Liver (tissue), 9 donors: ENCODE results near the gene SOX10. TPM values are rescaled to one million over a fixed set of nuclear protein-coding genes. Genes with fewer than 3 reads are reported as not detected.
A peak's percentile ranks its signal among the peaks of the same experiment; 100 is the strongest.

ENCODE experiments used
- DNase-seq: peaks from one replicate; pipeline ENCODE4 v3.0.0-alpha.2; 2017; ENCODE audit warnings: low spot score
- H3K27ac ChIP-seq, 2 donors: one replicate each; pipeline ENCODE4 v1.7.0; 2013; ENCODE audit warnings: inconsistent platforms in 2 of 2, low read length in 2 of 2, control low read depth in 1 of 2, low read depth in 1 of 2, mild to moderate bottlenecking in 1 of 2
- H3K27me3 ChIP-seq, 4 donors: one replicate each; pipeline versions ENCODE4 v1.6.1 to v1.7.0; 2013; ENCODE audit warnings: low read length in 3 of 4, inconsistent platforms in 1 of 4, mild to moderate bottlenecking in 1 of 4, moderate library complexity in 1 of 4; ENCODE audit not compliant: control insufficient read depth in 4 of 4, insufficient read depth in 4 of 4
- H3K36me3 ChIP-seq, 4 donors: one replicate each; pipeline versions ENCODE4 v1.6.1 to v1.7.0; 2013; ENCODE audit warnings: low read length in 3 of 4, mild to moderate bottlenecking in 3 of 4, low read depth in 1 of 4, moderate library complexity in 1 of 4; ENCODE audit not compliant: control insufficient read depth in 4 of 4, insufficient read depth in 3 of 4
- H3K4me1 ChIP-seq, 4 donors: one replicate each; pipeline versions ENCODE4 v1.6.1 to v1.7.0; 2013; ENCODE audit warnings: low read length in 3 of 4, mild to moderate bottlenecking in 3 of 4, moderate library complexity in 1 of 4; ENCODE audit not compliant: control insufficient read depth in 4 of 4, insufficient read depth in 4 of 4
- H3K4me3 ChIP-seq, 3 donors: one replicate each; pipeline versions ENCODE4 v1.6.1 to v1.7.0; 2013; ENCODE audit warnings: low read length in 3 of 3, control low read depth in 1 of 3, low read depth in 1 of 3, mild to moderate bottlenecking in 1 of 3
- H3K9ac ChIP-seq, 2 donors: one replicate each; pipeline ENCODE4 v1.7.0; 2013; ENCODE audit warnings: low read length in 2 of 2, mild to moderate bottlenecking in 2 of 2, moderate library complexity in 2 of 2, control low read depth in 1 of 2, low read depth in 1 of 2
- H3K9me3 ChIP-seq, 4 donors: one replicate each; pipeline versions ENCODE4 v1.6.1 to v1.7.0; 2013; ENCODE audit warnings: low read length in 3 of 4; ENCODE audit not compliant: control insufficient read depth in 4 of 4
- ATF3 ChIP-seq: IDR thresholded peaks from 2 replicates; pipeline ENCODE4 v1.6.1; 2016; ENCODE audit warnings: antibody characterized with exemption
- CTCF ChIP-seq: fragments of 150-350 bp; IDR thresholded peaks from 2 replicates; pipeline ENCODE4 v1.5.1; 2017; ENCODE audit warnings: improper control_type of control experiment, low read depth, low read length; ENCODE audit not compliant: missing input control
- EGR1 ChIP-seq, 2 donors: IDR thresholded peaks; 2 replicates each; pipeline ENCODE4 v1.6.1; 2016 to 2018; ENCODE audit warnings: antibody characterized with exemption in 2 of 2, low read depth in 2 of 2
- FOXA1 ChIP-seq: IDR thresholded peaks from 2 replicates; pipeline ENCODE4 v1.6.1; 2016; ENCODE audit warnings: antibody characterized with exemption
- FOXA2 ChIP-seq: IDR thresholded peaks from 2 replicates; pipeline ENCODE4 v1.6.1; 2016; ENCODE audit warnings: antibody characterized with exemption
- GABPA ChIP-seq, 2 donors: IDR thresholded peaks in 1 of 2; conservative IDR thresholded peaks in 1 of 2; 2 replicates each; pipeline ENCODE4 v1.6.1; 2016; ENCODE audit warnings: antibody characterized with exemption in 2 of 2, mild to moderate bottlenecking in 1 of 2, moderate library complexity in 1 of 2
- HNF4A ChIP-seq, 2 donors: conservative IDR thresholded peaks; 2 replicates each; pipeline ENCODE4 v1.6.1; 2016; ENCODE audit warnings: antibody characterized with exemption in 2 of 2, mild to moderate bottlenecking in 2 of 2
- HNF4G ChIP-seq: IDR thresholded peaks from 2 replicates; pipeline ENCODE4 v1.6.1; 2016; ENCODE audit warnings: antibody characterized with exemption
- JUND ChIP-seq, 2 donors: IDR thresholded peaks; 2 replicates each; pipeline ENCODE4 v1.6.1; 2016; ENCODE audit warnings: antibody characterized with exemption in 2 of 2
- MAX ChIP-seq: IDR thresholded peaks from 2 replicates; pipeline ENCODE4 v1.6.1; 2016; ENCODE audit warnings: antibody characterized with exemption
- NR2F2 ChIP-seq: IDR thresholded peaks from 2 replicates; pipeline ENCODE4 v1.6.1; 2016; ENCODE audit warnings: antibody characterized with exemption
- REST ChIP-seq: IDR thresholded peaks from 2 replicates; pipeline ENCODE4 v1.6.1; 2016; ENCODE audit warnings: antibody characterized with exemption, mild to moderate bottlenecking
- RXRA ChIP-seq, 2 donors: IDR thresholded peaks; 2 replicates each; pipeline ENCODE4 v1.6.1; 2017 to 2018; ENCODE audit warnings: antibody characterized with exemption in 2 of 2, mild to moderate bottlenecking in 1 of 2
- SP1 ChIP-seq: IDR thresholded peaks from 2 replicates; pipeline ENCODE4 v1.6.1; 2018; ENCODE audit warnings: antibody characterized with exemption, mild to moderate bottlenecking
- TAF1 ChIP-seq: conservative IDR thresholded peaks from 2 replicates; pipeline ENCODE4 v1.6.1; 2016; ENCODE audit warnings: antibody characterized with exemption, mild to moderate bottlenecking
- YY1 ChIP-seq: IDR thresholded peaks from 2 replicates; pipeline ENCODE4 v1.6.1; 2016; ENCODE audit warnings: antibody characterized with exemption, mild to moderate bottlenecking
- ZBTB33 ChIP-seq: IDR thresholded peaks from 2 replicates; pipeline ENCODE4 v1.6.1; 2016; ENCODE audit warnings: antibody characterized with exemption
- WGBS: extraction: QIAGEN DNeasy Blood & Tissue Kit; methylation state at CpG from one replicate; pipeline ENCODE4 v1.1.7; 2013; 5-methylcytosine and 5-hydroxymethylcytosine counted together
- polyA plus RNA-seq, 2 donors: library from polyadenylated mRNA; stranded (reverse) in 1 of 2; unstranded in 1 of 2; fragments of 200-250 nt in 1 of 2; fragments of >200 nt in 1 of 2; fragmentation: Nextera tagmentation in 1 of 2; extraction: Ambion mirVana in 1 of 2; gene quantifications; one replicate each; pipeline versions ENCODE4 v1.2.1 to v1.2.3, GENCODE V29; 2013 to 2015
- total RNA-seq, 2 donors: library from RNA; depleted of rRNA; stranded (reverse); fragments of >200 nt; gene quantifications; one replicate each; pipeline ENCODE4 v1.2.3, GENCODE V29; 2014
- donor health status: healthy.
- donor health status: healthy.
- donor health status: healthy.
- donor health status: healthy.
- donor health status: healthy.

The SOX10 gene
- total and polyA plus RNA-seq, 4 donors: 0.05 to 0.29 (median 0.07) TPM

GRCh38 chr22:37925330-37925729, 59.0 kb downstream of the SOX10 start:
- no peaks in the 10 kb centered on the region for H3K9me3 ChIP-seq
- DNase-seq: peak; percentile 25
- TF ChIP-seq EGR1 (IDR thresholded peaks at IDR 0.05; ENCODE audit: low read depth in 2 of 2): no peak
- TF ChIP-seq HNF4A (conservative IDR thresholded peaks at IDR 0.05): no peak
- TF ChIP-seq MAX: no peak
- no peak for TF ChIP-seq FOXA2
- TF ChIP-seq SP1: no peak
- TF ChIP-seq GABPA (IDR thresholded peaks at IDR 0.05 in 1 of 2, conservative IDR thresholded peaks at IDR 0.05 in 1 of 2): no peak
- TF ChIP-seq FOXA1: no peak
- TF ChIP-seq YY1: no peak
- no peak overlapping the region for H3K4me3 ChIP-seq
- no peaks in the 10 kb centered on the region for H3K27me3 ChIP-seq
- peaks cover 5 to 32% (median 14%) of the 10 kb centered on the region in 4 donors for H3K36me3 ChIP-seq
- H3K27ac ChIP-seq: no peak overlapping the region
- H3K4me1 ChIP-seq: no peaks in the 10 kb centered on the region
- 82% methylated on average over 3 of the region's 3 CpGs for WGBS
- no peak overlapping the region for H3K9ac ChIP-seq

- no peak for TF ChIP-seq ZBTB33
- no peak for TF ChIP-seq MAX
- no peak for TF ChIP-seq HNF4G
- TF ChIP-seq FOXA2: no peak
- TF ChIP-seq RXRA (IDR thresholded peaks at IDR 0.05): no peak
- no peak for TF ChIP-seq EGR1 (IDR thresholded peaks at IDR 0.05; ENCODE audit: low read depth in 2 of 2)
- no peak for TF ChIP-seq SP1
- no peak for TF ChIP-seq TAF1
- no peak for TF ChIP-seq FOXA1
- TF ChIP-seq GABPA (IDR thresholded peaks at IDR 0.05 in 1 of 2, conservative IDR thresholded peaks at IDR 0.05 in 1 of 2): no peak
- no peak for TF ChIP-seq REST
- no peak for TF ChIP-seq HNF4A (conservative IDR thresholded peaks at IDR 0.05)
- TF ChIP-seq CTCF: no peak
- TF ChIP-seq JUND (IDR thresholded peaks at IDR 0.05): no peak
- TF ChIP-seq NR2F2: no peak
- TF ChIP-seq YY1: no peak
- no peak for TF ChIP-seq ATF3
- Histone ChIP-seq H3K27me3 (no peaks in the 10 kb centered on the region), H3K36me3 (peaks cover 5 to 34% (median 14%) of the 10 kb centered on the region in 4 donors), H3K27ac (no peak overlapping the region), H3K9ac (no peak overlapping the region), H3K4me1 (no peaks in the 10 kb centered on the region), H3K9me3 (no peaks in the 10 kb centered on the region), H3K4me3 (no peak overlapping the region)
- DNase-seq: peak; percentile 26
- WGBS: 92% methylated on average over 18 of the region's 18 CpGs
These were observed 59.8 kb downstream of the SOX10 start for GRCh38 chr22:37924386-37925065.
